Neural cell (in vitro differentiated cells): Measurements from ENCODE around the gene GDNF. TPM values are rescaled to one million over a fixed set of nuclear protein-coding genes. Genes with fewer than 3 reads are reported as not detected.
"Not testable (repeated sequence)": the region's sequence is repeated elsewhere in the genome, so short reads cannot be mapped to it uniquely, and the experiment has no call there.

Experiments used
- H2AFZ ChIP-seq: fragments of 200-600, 300-800 bp; sonication (generic), shearing (Covaris generic); 2 replicates; pipeline ENCODE4 v1.6.0; 2014; ENCODE audit warnings: low read depth, mild to moderate bottlenecking, antibody characterized with exemption, low read length, moderate library complexity
- H3F3A ChIP-seq: fragments of 200-600 bp; shearing (Covaris generic); 2 replicates; pipeline ENCODE4 v1.6.1; 2016; ENCODE audit warnings: mild to moderate bottlenecking, moderate library complexity, mixed read lengths, antibody characterized with exemption, low read length; ENCODE audit not compliant: insufficient read depth, poor library complexity, severe bottlenecking
- H3K27ac ChIP-seq: fragments of 200-600, 300-800 bp; sonication (generic), shearing (Covaris generic); 2 replicates; pipeline ENCODE4 v1.5.1; 2014; ENCODE audit warnings: mild to moderate bottlenecking, low read length, moderate library complexity
- H3K27me3 ChIP-seq: fragments of 300-800, 200-600 bp; sonication (generic), shearing (Covaris generic); 2 replicates; pipeline ENCODE4 v1.6.0; 2014; ENCODE audit warnings: mild to moderate bottlenecking, low read depth, low read length, moderate library complexity; ENCODE audit not compliant: insufficient read depth
- H3K36me3 ChIP-seq: fragments of 300-800, 200-600 bp; sonication (generic), shearing (Covaris generic); 2 replicates; pipeline ENCODE4 v1.5.1; 2014; ENCODE audit warnings: mild to moderate bottlenecking, antibody characterized with exemption, low read length, moderate library complexity; ENCODE audit not compliant: insufficient read depth
- H3K4me2 ChIP-seq: fragments of 300-800, 200-600 bp; sonication (generic), shearing (Covaris generic); 2 replicates; pipeline ENCODE4 v1.6.0; 2014; ENCODE audit warnings: mild to moderate bottlenecking, low read length
- H3K4me3 ChIP-seq: fragments of 300-800, 200-600 bp; sonication (generic), shearing (Covaris generic); 2 replicates; pipeline ENCODE4 v1.5.1; 2014; ENCODE audit warnings: mild to moderate bottlenecking, low read length, moderate library complexity
- H3K79me2 ChIP-seq: fragments of 200-600 bp; shearing (Covaris generic); replicated peaks from 2 replicates; pipeline ENCODE4 v1.6.0; 2014; ENCODE audit warnings: mild to moderate bottlenecking, low read length, moderate library complexity; ENCODE audit not compliant: insufficient read depth
- H3K9ac ChIP-seq: fragments of 300-800, 200-600 bp; sonication (generic), shearing (Covaris generic); 2 replicates; pipeline ENCODE4 v1.6.1; 2016; ENCODE audit warnings: mild to moderate bottlenecking, low read length, mixed read lengths
- H3K9me2 ChIP-seq: fragments of 200-600 bp; shearing (Covaris generic); 2 replicates; pipeline ENCODE4 v1.6.1; 2016; ENCODE audit warnings: mild to moderate bottlenecking, low read length, mixed read lengths; ENCODE audit not compliant: insufficient read depth
- H3K9me3 ChIP-seq: fragments of 200-600, 300-800 bp; sonication (generic), shearing (Covaris generic); 2 replicates; pipeline ENCODE4 v1.6.1; 2016; ENCODE audit warnings: mild to moderate bottlenecking, mixed run types, low read length, moderate library complexity, mixed read lengths
- H4K20me1 ChIP-seq: fragments of 200-600 bp; shearing (Covaris generic); 2 replicates; pipeline ENCODE4 v1.6.1; 2016; ENCODE audit warnings: mild to moderate bottlenecking, mixed run types; ENCODE audit not compliant: insufficient read depth
- CTCF ChIP-seq: fragments of 450-650 bp; IDR thresholded peaks from 2 replicates; pipeline ENCODE4 v1.5.1; 2014; ENCODE audit warnings: antibody characterized with exemption, mild to moderate bottlenecking, moderate library complexity; ENCODE audit not compliant: poor library complexity, severe bottlenecking
- EP300 ChIP-seq: fragments of 450-650 bp; conservative IDR thresholded peaks from 2 replicates; pipeline ENCODE4 v1.6.1; 2014; ENCODE audit warnings: antibody characterized with exemption, mild to moderate bottlenecking, moderate library complexity; ENCODE audit not compliant: poor library complexity, severe bottlenecking
- EZH2 ChIP-seq: fragments of 200-600, 300-800 bp; shearing (Covaris generic), sonication (generic); IDR thresholded peaks from 2 replicates; pipeline ENCODE4 v1.6.1; 2014; ENCODE audit warnings: antibody characterized with exemption, low read length, borderline replicate concordance, mild to moderate bottlenecking; ENCODE audit not compliant: insufficient read depth, poor library complexity, severe bottlenecking
- MXI1 ChIP-seq: fragments of 450-650 bp; conservative IDR thresholded peaks from 2 replicates; pipeline ENCODE4 v1.6.1; 2014; ENCODE audit warnings: antibody characterized with exemption, mild to moderate bottlenecking; ENCODE audit not compliant: poor library complexity, severe bottlenecking
- POLR2AphosphoS5 ChIP-seq: IDR thresholded peaks from 2 replicates; pipeline ENCODE4 v1.6.1; 2012
- RAD21 ChIP-seq: fragments of 450-650 bp; conservative IDR thresholded peaks from 2 replicates; pipeline ENCODE4 v1.6.1; 2014; ENCODE audit warnings: antibody characterized with exemption, mild to moderate bottlenecking, moderate library complexity
- REST ChIP-seq: IDR thresholded peaks from 2 replicates; pipeline ENCODE4 v1.6.1; 2012; ENCODE audit warnings: borderline replicate concordance
- SMC3 ChIP-seq: fragments of 450-650 bp; conservative IDR thresholded peaks from 2 replicates; pipeline ENCODE4 v1.6.1; 2014; ENCODE audit warnings: antibody characterized with exemption, mild to moderate bottlenecking, moderate library complexity; ENCODE audit not compliant: poor library complexity
- TAF1 ChIP-seq: IDR thresholded peaks from 2 replicates; pipeline ENCODE4 v1.6.1; 2012; ENCODE audit warnings: low read depth
- polyA plus RNA-seq: library from polyadenylated mRNA; depleted of rRNA; stranded (reverse); fragments of >200 nt; gene quantifications from 2 replicates; pipeline ENCODE4 v1.2.3, GENCODE V29; 2014

The GDNF gene
- polyA plus RNA-seq, 1 donor from 2014 or later: not detected

GRCh38 chr5:37786416-37786815 is 53.4 kb downstream of the GDNF start:
- Histone ChIP-seq H3K27me3 (no peaks in the 10 kb centered on the region), H3K79me2 (no peaks in the 10 kb centered on the region), H3K4me3 (no peak overlapping the region), H3K27ac (no peak overlapping the region), H3K4me2 (no peak overlapping the region), H4K20me1 (no peaks in the 10 kb centered on the region), H3K9me2 (no peaks in the 10 kb centered on the region), H3F3A (no peaks in the 10 kb centered on the region), H3K9ac (no peak overlapping the region), H3K36me3 (no peaks in the 10 kb centered on the region), H3K9me3 (no peaks in the 10 kb centered on the region), H2AFZ (no peak overlapping the region)
- TF ChIP-seq TAF1: no peak
- no peak for TF ChIP-seq POLR2AphosphoS5
- no peak for TF ChIP-seq MXI1
- no peak for TF ChIP-seq SMC3
- no peak for TF ChIP-seq RAD21
- TF ChIP-seq CTCF: no peak
- no peak for TF ChIP-seq EZH2
- TF ChIP-seq REST: no peak
- TF ChIP-seq EP300: no peak

- not testable (repeated sequence) for H2AFZ ChIP-seq, H3F3A ChIP-seq, H3K4me2 ChIP-seq, H3K79me2 ChIP-seq, H3K9ac ChIP-seq, H3K27me3 ChIP-seq, H3K4me3 ChIP-seq, H4K20me1 ChIP-seq, H3K27ac ChIP-seq, H3K9me2 ChIP-seq, H3K9me3 ChIP-seq, H3K36me3 ChIP-seq
Measured at GRCh38 chr5:37781409-37781808, 58.4 kb downstream of the GDNF start.
